ENCODE results near the gene ZNF611.
"Not testable (repeated sequence)": the region's sequence is repeated elsewhere in the genome, so short reads cannot be mapped to it uniquely, and the experiment has no call there.

ZNF611 gene

DNA sequence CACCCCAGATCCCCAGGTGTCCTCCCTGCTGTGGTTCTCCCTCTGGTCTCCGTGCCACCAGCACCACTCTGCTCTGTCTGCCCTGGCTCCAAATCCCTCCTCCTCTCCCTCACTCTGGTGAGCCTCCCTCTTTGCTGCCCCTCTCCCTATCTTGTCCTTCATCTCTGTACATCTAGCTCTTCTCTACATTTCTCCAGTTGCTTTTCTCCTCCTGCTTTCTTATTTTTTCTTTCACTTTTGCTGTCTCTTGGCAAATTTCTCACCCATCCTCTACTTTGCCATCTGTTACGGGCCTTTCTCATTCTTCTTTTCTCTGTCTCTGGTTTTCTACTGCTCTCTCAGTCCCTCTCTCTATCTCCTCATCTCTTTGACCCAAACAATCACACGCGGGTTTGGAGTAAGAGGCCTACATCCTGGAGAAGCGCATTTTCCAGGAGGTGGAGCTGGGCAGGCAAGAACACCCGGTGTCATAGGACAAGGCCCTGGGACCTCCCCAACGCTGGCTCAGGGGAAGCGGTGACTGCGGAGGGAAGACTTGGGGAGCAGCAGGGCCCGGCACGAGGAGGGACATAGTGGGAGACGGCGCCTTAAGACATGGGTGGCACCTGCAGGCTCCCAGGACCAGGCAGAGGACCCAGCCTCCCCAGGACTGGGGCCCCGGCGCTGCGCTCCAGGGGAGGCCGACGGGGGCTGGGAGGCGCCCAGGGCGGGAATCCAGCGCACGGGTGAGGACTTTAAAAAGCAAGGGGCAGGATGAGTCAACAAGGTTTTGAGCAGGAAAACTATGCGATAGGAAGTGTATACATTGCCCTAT is 9.9 kb downstream of the ZNF611 start:
- peaks cover 28% of the 10 kb centered on the region for H3K36me3 ChIP-seq (ENCODE audit: low read depth)
- H3K9me3 ChIP-seq (ENCODE audit: severe bottlenecking): no peaks in the 10 kb centered on the region
- peaks cover 11% of the 10 kb centered on the region for H3K4me1 ChIP-seq (ENCODE audit: insufficient read depth, poor library complexity, severe bottlenecking)
- H3K4me3 ChIP-seq (ENCODE audit: severe bottlenecking): no peak overlapping the region
- H3K27ac ChIP-seq (ENCODE audit: poor library complexity, severe bottlenecking): no peak overlapping the region
- no peak for ATAC-seq (ENCODE audit: low read depth)
- no peak for DNase-seq (ENCODE audit: low spot score)
- TF ChIP-seq, protein P1, sequence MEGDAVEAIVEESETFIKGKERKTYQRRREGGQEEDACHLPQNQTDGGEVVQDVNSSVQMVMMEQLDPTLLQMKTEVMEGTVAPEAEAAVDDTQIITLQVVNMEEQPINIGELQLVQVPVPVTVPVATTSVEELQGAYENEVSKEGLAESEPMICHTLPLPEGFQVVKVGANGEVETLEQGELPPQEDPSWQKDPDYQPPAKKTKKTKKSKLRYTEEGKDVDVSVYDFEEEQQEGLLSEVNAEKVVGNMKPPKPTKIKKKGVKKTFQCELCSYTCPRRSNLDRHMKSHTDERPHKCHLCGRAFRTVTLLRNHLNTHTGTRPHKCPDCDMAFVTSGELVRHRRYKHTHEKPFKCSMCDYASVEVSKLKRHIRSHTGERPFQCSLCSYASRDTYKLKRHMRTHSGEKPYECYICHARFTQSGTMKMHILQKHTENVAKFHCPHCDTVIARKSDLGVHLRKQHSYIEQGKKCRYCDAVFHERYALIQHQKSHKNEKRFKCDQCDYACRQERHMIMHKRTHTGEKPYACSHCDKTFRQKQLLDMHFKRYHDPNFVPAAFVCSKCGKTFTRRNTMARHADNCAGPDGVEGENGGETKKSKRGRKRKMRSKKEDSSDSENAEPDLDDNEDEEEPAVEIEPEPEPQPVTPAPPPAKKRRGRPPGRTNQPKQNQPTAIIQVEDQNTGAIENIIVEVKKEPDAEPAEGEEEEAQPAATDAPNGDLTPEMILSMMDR (IDR thresholded peaks at IDR 0.05; ENCODE audit: poor library complexity, severe bottlenecking): no peak
- no peaks in the 10 kb centered on the region for H3K27me3 ChIP-seq (ENCODE audit: insufficient read depth, poor library complexity, severe bottlenecking)

DNA sequence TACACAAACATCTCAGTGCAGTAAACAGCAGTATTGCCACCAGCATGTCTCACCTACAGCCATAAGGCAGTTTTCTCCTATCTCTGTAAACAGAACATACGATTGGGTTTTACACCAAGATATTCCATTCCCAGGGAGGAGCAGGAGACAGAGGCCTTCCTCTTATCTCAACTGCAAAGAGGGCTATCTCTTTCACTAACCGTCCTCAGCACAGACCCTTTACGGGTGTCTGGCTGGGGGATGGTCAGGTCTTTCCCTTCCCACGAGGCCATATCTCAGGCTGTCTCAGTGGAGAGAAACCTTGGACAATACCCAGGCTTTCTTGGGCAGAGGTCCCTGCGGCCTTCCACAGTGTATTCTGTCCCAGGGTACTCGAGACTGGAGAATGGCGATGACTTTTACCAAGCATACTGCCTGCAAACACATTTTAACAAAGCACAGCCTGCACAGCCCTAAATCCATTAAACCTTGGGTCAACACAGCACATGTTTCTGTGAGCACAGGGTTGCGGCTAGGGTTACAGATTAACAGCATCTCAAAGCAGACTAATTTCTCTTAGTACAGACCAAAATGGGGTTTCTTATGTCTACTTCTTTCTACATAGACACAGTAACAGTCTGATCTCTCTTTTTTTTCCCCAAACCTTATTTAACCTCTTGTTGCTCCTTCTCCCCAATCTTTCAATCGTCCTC is 10.8 kb downstream of the ZNF611 start:
- not testable (repeated sequence) for H3K9me3 ChIP-seq (ENCODE audit: severe bottlenecking); H3K27ac ChIP-seq (ENCODE audit: poor library complexity, severe bottlenecking); H3K4me3 ChIP-seq (ENCODE audit: severe bottlenecking); DNase-seq (ENCODE audit: low spot score); ATAC-seq (ENCODE audit: low read depth); H3K27me3 ChIP-seq (ENCODE audit: insufficient read depth, poor library complexity, severe bottlenecking)
- H3K36me3 ChIP-seq (ENCODE audit: low read depth): peaks cover 24% of the 10 kb centered on the region
- peaks cover 11% of the 10 kb centered on the region for H3K4me1 ChIP-seq (ENCODE audit: insufficient read depth, poor library complexity, severe bottlenecking)

DNA sequence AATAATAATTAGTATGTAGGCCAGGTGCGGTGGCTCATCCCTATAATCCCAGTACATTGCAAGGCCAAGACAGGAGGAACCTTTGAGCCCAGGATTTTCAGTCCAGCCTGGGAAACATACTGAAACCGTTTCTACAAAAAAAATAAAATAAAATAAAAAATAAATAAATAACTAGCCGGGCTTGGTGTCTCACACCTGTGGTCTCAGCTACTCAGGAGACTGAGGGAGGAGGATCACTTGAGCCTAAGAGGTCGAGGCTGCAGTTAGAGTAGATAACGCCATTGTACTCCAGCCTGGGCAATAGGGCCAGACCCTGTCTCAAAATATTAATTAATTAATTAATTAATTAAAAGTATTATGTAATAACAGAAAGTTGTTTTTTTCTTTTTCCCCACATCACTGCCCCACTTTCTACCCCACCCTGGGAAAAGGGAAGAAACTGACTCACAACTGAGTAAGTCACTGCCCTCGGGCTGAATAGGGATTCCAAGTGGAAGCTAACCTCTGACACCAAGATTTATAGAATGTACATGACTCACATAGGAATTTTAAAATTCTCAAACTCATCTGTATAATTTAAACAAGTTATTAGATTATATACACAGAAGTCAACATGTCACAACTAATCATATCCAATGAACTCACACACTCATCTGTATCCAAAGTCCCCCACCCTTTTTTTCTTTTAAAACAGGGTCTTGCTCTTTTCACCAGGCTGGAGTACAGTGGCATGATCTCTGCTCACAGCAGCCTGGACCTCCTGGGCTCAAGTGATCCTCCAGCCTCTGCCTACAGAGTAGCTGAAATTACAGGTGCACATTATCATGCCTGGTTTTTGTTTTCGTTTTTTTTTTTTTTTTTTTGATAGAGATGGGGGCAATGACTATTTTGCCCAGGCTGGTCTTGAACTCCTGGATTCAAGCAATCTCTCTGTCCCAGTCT is 12.5 kb downstream of the ZNF611 start:
- DNase-seq (ENCODE audit: low spot score): peak; percentile 80
- H3K27me3 ChIP-seq (ENCODE audit: insufficient read depth, poor library complexity, severe bottlenecking): no peaks in the 10 kb centered on the region
- no peaks in the 10 kb centered on the region for H3K9me3 ChIP-seq (ENCODE audit: severe bottlenecking)
- ATAC-seq (ENCODE audit: low read depth): peak; percentile 95
- no peak overlapping the region for H3K4me3 ChIP-seq (ENCODE audit: severe bottlenecking)
- H3K4me1 ChIP-seq (ENCODE audit: insufficient read depth, poor library complexity, severe bottlenecking): peaks cover 11% of the 10 kb centered on the region
- TF ChIP-seq, protein P1 (IDR thresholded peaks at IDR 0.05; ENCODE audit: poor library complexity, severe bottlenecking): no peak
- H3K27ac ChIP-seq (ENCODE audit: poor library complexity, severe bottlenecking): peak overlapping the region; percentile 43
- H3K36me3 ChIP-seq (ENCODE audit: low read depth): peaks cover 6% of the 10 kb centered on the region

DNA sequence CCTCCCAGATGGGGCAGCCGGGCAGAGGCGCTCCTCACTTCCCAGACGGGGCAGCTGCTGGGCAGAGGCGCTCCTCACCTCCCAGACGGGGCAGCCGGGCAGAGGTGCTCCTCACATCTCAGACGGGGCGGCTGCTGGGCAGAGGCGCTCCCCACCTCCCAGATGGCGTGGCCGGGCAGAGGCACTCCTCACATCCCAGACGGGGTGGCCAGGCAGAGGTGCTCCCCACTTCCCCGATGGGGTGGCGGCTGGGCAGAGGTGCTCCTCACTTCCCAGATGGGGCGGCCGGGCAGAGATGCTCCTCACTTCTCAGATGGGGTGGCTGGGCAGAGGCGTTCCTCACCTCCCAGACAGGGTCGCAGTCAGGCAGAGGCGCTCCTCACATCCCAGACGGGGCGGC is 14.3 kb downstream of the ZNF611 start:
- H3K9me3 ChIP-seq (ENCODE audit: severe bottlenecking); H3K36me3 ChIP-seq (ENCODE audit: low read depth); ATAC-seq (ENCODE audit: low read depth): not testable (repeated sequence)

GRCh38 chr19:52716522-52716921 is 18.3 kb downstream of the ZNF611 start:
- DNase-seq (ENCODE audit: low spot score) (no peak), ATAC-seq (ENCODE audit: low read depth) (no peak)
- no peaks in the 10 kb centered on the region for H3K4me1 ChIP-seq (ENCODE audit: insufficient read depth, poor library complexity, severe bottlenecking)
- no peak overlapping the region for H3K4me3 ChIP-seq (ENCODE audit: severe bottlenecking)
- H3K27ac ChIP-seq (ENCODE audit: poor library complexity, severe bottlenecking): peak overlapping the region; percentile 47
- H3K9me3 ChIP-seq (ENCODE audit: severe bottlenecking): no peaks in the 10 kb centered on the region
- H3K36me3 ChIP-seq (ENCODE audit: low read depth): peaks cover 11% of the 10 kb centered on the region; the same call in 1 of the 2 replicates
- no peaks in the 10 kb centered on the region for H3K27me3 ChIP-seq (ENCODE audit: insufficient read depth, poor library complexity, severe bottlenecking)
- TF ChIP-seq, protein P1 (IDR thresholded peaks at IDR 0.05; ENCODE audit: poor library complexity, severe bottlenecking): no peak

More for the DNA sequence above, 14.3 kb downstream of the ZNF611 start:
- DNase-seq (ENCODE audit: low spot score); H3K27ac ChIP-seq (ENCODE audit: poor library complexity, severe bottlenecking); H3K4me3 ChIP-seq (ENCODE audit: severe bottlenecking); H3K27me3 ChIP-seq (ENCODE audit: insufficient read depth, poor library complexity, severe bottlenecking): not testable (repeated sequence)
- H3K4me1 ChIP-seq (ENCODE audit: insufficient read depth, poor library complexity, severe bottlenecking): peaks cover 11% of the 10 kb centered on the region

DNA sequence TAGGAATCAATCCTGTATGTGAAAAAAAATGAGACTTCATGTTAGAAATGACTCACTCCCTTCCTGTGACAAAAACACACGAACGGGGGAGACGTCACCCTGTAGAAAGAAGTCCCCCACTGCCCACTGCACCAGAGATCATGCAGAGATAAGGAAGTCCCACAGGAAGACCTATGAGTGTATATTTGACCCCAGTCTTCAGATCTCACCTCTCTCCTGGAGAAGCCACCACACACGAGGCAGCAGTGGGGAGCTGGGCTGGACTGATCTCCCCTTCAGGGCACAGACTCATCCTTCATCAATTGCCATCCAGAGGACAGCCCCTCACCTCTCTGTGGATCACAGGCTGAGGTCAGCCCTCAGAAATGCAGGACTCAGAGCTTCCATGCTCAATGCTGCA is 18.9 kb downstream of the ZNF611 start:
- H3K4me1 ChIP-seq (ENCODE audit: insufficient read depth, poor library complexity, severe bottlenecking); H3K9me3 ChIP-seq (ENCODE audit: severe bottlenecking); H3K4me3 ChIP-seq (ENCODE audit: severe bottlenecking); H3K27me3 ChIP-seq (ENCODE audit: insufficient read depth, poor library complexity, severe bottlenecking); DNase-seq (ENCODE audit: low spot score): not testable (repeated sequence)
- peak; percentile 71 for ATAC-seq (ENCODE audit: low read depth)
- H3K27ac ChIP-seq (ENCODE audit: poor library complexity, severe bottlenecking): peak overlapping the region; percentile 47
- peaks cover 11% of the 10 kb centered on the region; the same call in 1 of the 2 replicates for H3K36me3 ChIP-seq (ENCODE audit: low read depth)

GRCh38 chr19:52715330-52715729 is 19.5 kb downstream of the ZNF611 start:
- not testable (repeated sequence) for H3K9me3 ChIP-seq (ENCODE audit: severe bottlenecking); ATAC-seq (ENCODE audit: low read depth); H3K4me3 ChIP-seq (ENCODE audit: severe bottlenecking); H3K27me3 ChIP-seq (ENCODE audit: insufficient read depth, poor library complexity, severe bottlenecking); H3K4me1 ChIP-seq (ENCODE audit: insufficient read depth, poor library complexity, severe bottlenecking); DNase-seq (ENCODE audit: low spot score)
- Histone ChIP-seq H3K27ac (ENCODE audit: poor library complexity, severe bottlenecking) (peak overlapping the region; percentile 47), H3K36me3 (ENCODE audit: low read depth) (peaks cover 11% of the 10 kb centered on the region; the same call in 1 of the 2 replicates)

DNA sequence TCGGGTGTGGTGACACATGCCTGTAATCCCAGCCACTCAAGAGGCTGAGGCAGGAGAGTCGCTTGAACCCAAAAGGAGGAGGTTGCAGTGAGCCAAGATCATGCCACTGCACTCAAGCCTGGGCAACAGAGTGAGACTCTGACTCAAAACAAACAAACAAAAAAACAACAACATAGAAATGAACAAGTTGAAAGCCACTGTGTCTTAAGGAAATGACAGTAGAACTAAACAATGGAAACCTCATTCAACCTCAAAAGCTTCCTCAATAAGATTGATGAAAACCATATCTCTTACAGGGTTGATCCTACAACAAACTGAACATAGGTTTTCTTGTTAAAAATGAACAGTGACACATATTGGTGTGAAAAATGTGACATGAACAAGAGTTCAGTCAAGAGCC is 21.8 kb downstream of the ZNF611 start:
- DNase-seq (ENCODE audit: low spot score); H3K4me3 ChIP-seq (ENCODE audit: severe bottlenecking); H3K9me3 ChIP-seq (ENCODE audit: severe bottlenecking); ATAC-seq (ENCODE audit: low read depth); H3K4me1 ChIP-seq (ENCODE audit: insufficient read depth, poor library complexity, severe bottlenecking); H3K27me3 ChIP-seq (ENCODE audit: insufficient read depth, poor library complexity, severe bottlenecking); H3K27ac ChIP-seq (ENCODE audit: poor library complexity, severe bottlenecking): not testable (repeated sequence)
- H3K36me3 ChIP-seq (ENCODE audit: low read depth): peaks cover 17% of the 10 kb centered on the region; the same call in 1 of the 2 replicates
